Measurements from ENCODE around the gene KRTAP11-1.

KRTAP11-1 gene

GRCh38 chr21:30881480-30881879, at the start of gene KRTAP11-1:
Gene KRTAP11-1 (minus strand): TSS chr21:30881580. CDS start chr21:30881524, 56 bp downstream.
- DNase-seq (ENCODE audit: extremely low read depth, low read depth), result no peak
- TF ChIP-seq CTCF (IDR thresholded peaks at IDR 0.05; ENCODE audit: low read depth, low read length), result no peak

- TF ChIP-seq CTCF (IDR thresholded peaks at IDR 0.05; ENCODE audit: low read depth, low read length), result no peak
Measured at GRCh38 chr21:30924146-30924700, 42.8 kb upstream of the KRTAP11-1 start.

GRCh38 chr21:30921129-30921528, 39.7 kb upstream of the KRTAP11-1 start:
- TF ChIP-seq CTCF (IDR thresholded peaks at IDR 0.05; ENCODE audit: low read depth, low read length), result no peak
- DNase-seq (ENCODE audit: extremely low read depth, low read depth), result no peak

More at GRCh38 chr21:30924146-30924700, 42.8 kb upstream of the KRTAP11-1 start:
- DNase-seq (ENCODE audit: extremely low read depth, low read depth), result no peak

- TF ChIP-seq CTCF (IDR thresholded peaks at IDR 0.05; ENCODE audit: low read depth, low read length), result no peak
- no peak for DNase-seq (ENCODE audit: extremely low read depth, low read depth)
Measured at GRCh38 chr21:30917557-30917956, 36.2 kb upstream of the KRTAP11-1 start.

GRCh38 chr21:30900881-30901280, 19.5 kb upstream of the KRTAP11-1 start:
- no peak for DNase-seq (ENCODE audit: extremely low read depth, low read depth)
- no peak for TF ChIP-seq CTCF (IDR thresholded peaks at IDR 0.05; ENCODE audit: low read depth, low read length)

- no peak for TF ChIP-seq CTCF (IDR thresholded peaks at IDR 0.05; ENCODE audit: low read depth, low read length)
- no peak for DNase-seq (ENCODE audit: extremely low read depth, low read depth)
Measured at GRCh38 chr21:30882866-30883597, 1.7 kb upstream of the KRTAP11-1 start.

GRCh38 chr21:30880914-30881313, 466 bp downstream of the KRTAP11-1 start:
- DNase-seq (ENCODE audit: extremely low read depth, low read depth), result no peak
- no peak for TF ChIP-seq CTCF (IDR thresholded peaks at IDR 0.05; ENCODE audit: low read depth, low read length)

All from AG09319 (cell line).